Testis (tissue), 3 donors: ENCODE results near the gene EFNA5. TPM values are rescaled to one million over a fixed set of nuclear protein-coding genes. Genes with fewer than 3 reads are reported as not detected.
"Not testable (repeated sequence)": the region's sequence is repeated elsewhere in the genome, so short reads cannot be mapped to it uniquely, and the experiment has no call there.

Source experiments
- DNase-seq: peaks from one replicate; pipeline ENCODE4 v3.0.0-alpha.2; 2019
- H3K27ac ChIP-seq, 2 donors: fragments of 200-600 bp; sonication (generic); one replicate each; pipeline ENCODE4 v1.5.1; 2019
- H3K27me3 ChIP-seq: fragments of 200-600 bp; sonication (generic); one replicate; pipeline ENCODE4 v1.5.1; 2019
- H3K36me3 ChIP-seq: fragments of 200-600 bp; sonication (generic); one replicate; pipeline ENCODE4 v1.5.1; 2017; ENCODE audit warnings: low read depth; ENCODE audit errors: missing control alignments
- H3K4me1 ChIP-seq: fragments of 200-600 bp; sonication (generic); one replicate; pipeline ENCODE4 v1.5.1; 2019
- H3K4me3 ChIP-seq, 2 donors: fragments of 200-600 bp; sonication (generic); one replicate each; pipeline ENCODE4 v1.5.1; 2017 to 2019
- H3K9me3 ChIP-seq: fragments of 200-600 bp; sonication (generic); one replicate; pipeline ENCODE4 v1.5.1; 2017
- CTCF ChIP-seq, 3 experiments: fragments of 450-650 bp in 2 of 3; fragments of 200-600 bp in 1 of 3; sonication (generic) in 1 of 3; IDR thresholded peaks; one replicate each; pipeline ENCODE4 v1.5.1; 2016 to 2019; ENCODE audit warnings: antibody characterized with exemption in 3 of 3, mild to moderate bottlenecking in 2 of 3, moderate library complexity in 1 of 3
- POLR2A ChIP-seq: fragments of 450-650 bp; IDR thresholded peaks from one replicate; pipeline ENCODE4 v1.6.1; 2017; ENCODE audit warnings: antibody characterized with exemption, mild to moderate bottlenecking, moderate library complexity
- WGBS, 2 donors: methylation state at CpG; one replicate each; pipeline ENCODE4 v1.1.5; 2018; 5-methylcytosine and 5-hydroxymethylcytosine counted together
- intact Hi-C: fragments of 100-400 bp; cut with DNase I; formaldehyde crosslinking; loops from one replicate; pipeline ENCODE4 v1.15.1; 2023; ENCODE audit warnings: low total_unique reads
- polyA plus RNA-seq: library from polyadenylated mRNA; stranded (reverse); fragments of 350-450 nt; fragmentation: Illumina TruSeq; extraction: RNeasy Lipid Tissue Mini Kit (QIAGEN cat#74804); gene quantifications from one replicate; pipeline ENCODE4 v1.2.3, GENCODE V29; 2014; ENCODE audit warnings: low read depth, low replicate concordance; ENCODE audit not compliant: insufficient read depth
- total RNA-seq, 2 donors: library from RNA; depleted of rRNA; stranded (reverse); fragments of >200 nt; gene quantifications; one replicate each; pipeline ENCODE4 v1.2.3, GENCODE V29; 2016

Gene EFNA5
- total and polyA plus RNA-seq, 3 donors from 2014 or later: 2.6 to 5.4 (median 3.5) TPM

- H3K27me3 ChIP-seq: no peaks in the 10 kb centered on the region
- TF ChIP-seq POLR2A: no peak
- DNase-seq: no peak
- no peak overlapping the region for H3K4me3 ChIP-seq
- intact Hi-C loops: no loop called here
- no peaks in the 10 kb centered on the region for H3K4me1 ChIP-seq
- WGBS, 2 donors: 63 to 64% methylated on average over 4 of the region's 4 CpGs
- no peaks in the 10 kb centered on the region for H3K36me3 ChIP-seq
- no peaks in the 10 kb centered on the region for H3K9me3 ChIP-seq
- H3K27ac ChIP-seq: no peak overlapping the region
These were observed 234.5 kb downstream of the EFNA5 start for GRCh38 chr5:107436201-107436600.

GRCh38 chr5:107435061-107435460, 235.7 kb downstream of the EFNA5 start:
- no peak for DNase-seq
- intact Hi-C loops: no loop called here
- H3K36me3 ChIP-seq: no peaks in the 10 kb centered on the region
- H3K4me1 ChIP-seq: no peaks in the 10 kb centered on the region
- no peaks in the 10 kb centered on the region for H3K9me3 ChIP-seq
- no peak overlapping the region for H3K27ac ChIP-seq
- no peaks in the 10 kb centered on the region for H3K27me3 ChIP-seq
- TF ChIP-seq CTCF (IDR thresholded peaks at IDR 0.05) (no peak), POLR2A (no peak)
- WGBS, 2 donors: 83 to 91% methylated on average over 1 of the region's 1 CpG
- H3K4me3 ChIP-seq: no peak overlapping the region

- H3K36me3 ChIP-seq, H3K27me3 ChIP-seq, H3K27ac ChIP-seq, DNase-seq, intact Hi-C loops, H3K4me1 ChIP-seq, H3K9me3 ChIP-seq, H3K4me3 ChIP-seq: not testable (repeated sequence)
- WGBS, 2 donors: 91 to 95% methylated on average over 1 of the region's 1 CpG
These were observed 237.1 kb downstream of the EFNA5 start for GRCh38 chr5:107433646-107434045.

GRCh38 chr5:107431998-107432397, 238.7 kb downstream of the EFNA5 start:
- WGBS, 2 donors: 67 to 93% methylated on average over 1 of the region's 1 CpG
- H3K27ac ChIP-seq: no peak overlapping the region
- H3K9me3 ChIP-seq: no peaks in the 10 kb centered on the region
- no peak for TF ChIP-seq POLR2A
- TF ChIP-seq CTCF (IDR thresholded peaks at IDR 0.05): no peak
- H3K4me3 ChIP-seq: no peak overlapping the region
- no peaks in the 10 kb centered on the region for H3K27me3 ChIP-seq
- no peaks in the 10 kb centered on the region for H3K4me1 ChIP-seq
- intact Hi-C loops: no loop called here
- no peak for DNase-seq
- H3K36me3 ChIP-seq: no peaks in the 10 kb centered on the region

GRCh38 chr5:107431536-107431935, 239.2 kb downstream of the EFNA5 start:
- intact Hi-C loops: no loop called here
- DNase-seq: no peak
- Histone ChIP-seq H3K4me3 (no peak overlapping the region), H3K36me3 (no peaks in the 10 kb centered on the region), H3K9me3 (no peaks in the 10 kb centered on the region), H3K27me3 (no peaks in the 10 kb centered on the region), H3K4me1 (no peaks in the 10 kb centered on the region), H3K27ac (no peak overlapping the region)
- TF ChIP-seq CTCF (IDR thresholded peaks at IDR 0.05): no peak
- WGBS, 2 donors: 77 to 85% methylated on average over 4 of the region's 4 CpGs

GRCh38 chr5:107430071-107430625, 240.6 kb downstream of the EFNA5 start:
- Histone ChIP-seq H3K4me3 (no peak overlapping the region), H3K9me3 (no peaks in the 10 kb centered on the region), H3K36me3 (no peaks in the 10 kb centered on the region), H3K4me1 (no peaks in the 10 kb centered on the region), H3K27ac (no peak overlapping the region), H3K27me3 (no peaks in the 10 kb centered on the region)
- no peak for TF ChIP-seq CTCF (IDR thresholded peaks at IDR 0.05)
- TF ChIP-seq POLR2A: no peak
- no peak for DNase-seq
- intact Hi-C loops: no loop called here
- 47 to 49% methylated on average over 1 of the region's 1 CpG for WGBS, 2 donors
